CD4-positive, alpha-beta T cell treated with Interleukin-15 for 4 hours (primary cell): ENCODE measurements around the gene CST6.

Experiments used
- DNase-seq: peaks from one replicate; pipeline ENCODE4 v3.0.0-alpha.2; 2020; ENCODE audit warnings: low spot score

Gene CST6

GRCh38 chr11:66047541-66048365, 35.9 kb downstream of the CST6 start:
- DNase-seq, result no peak

DNA sequence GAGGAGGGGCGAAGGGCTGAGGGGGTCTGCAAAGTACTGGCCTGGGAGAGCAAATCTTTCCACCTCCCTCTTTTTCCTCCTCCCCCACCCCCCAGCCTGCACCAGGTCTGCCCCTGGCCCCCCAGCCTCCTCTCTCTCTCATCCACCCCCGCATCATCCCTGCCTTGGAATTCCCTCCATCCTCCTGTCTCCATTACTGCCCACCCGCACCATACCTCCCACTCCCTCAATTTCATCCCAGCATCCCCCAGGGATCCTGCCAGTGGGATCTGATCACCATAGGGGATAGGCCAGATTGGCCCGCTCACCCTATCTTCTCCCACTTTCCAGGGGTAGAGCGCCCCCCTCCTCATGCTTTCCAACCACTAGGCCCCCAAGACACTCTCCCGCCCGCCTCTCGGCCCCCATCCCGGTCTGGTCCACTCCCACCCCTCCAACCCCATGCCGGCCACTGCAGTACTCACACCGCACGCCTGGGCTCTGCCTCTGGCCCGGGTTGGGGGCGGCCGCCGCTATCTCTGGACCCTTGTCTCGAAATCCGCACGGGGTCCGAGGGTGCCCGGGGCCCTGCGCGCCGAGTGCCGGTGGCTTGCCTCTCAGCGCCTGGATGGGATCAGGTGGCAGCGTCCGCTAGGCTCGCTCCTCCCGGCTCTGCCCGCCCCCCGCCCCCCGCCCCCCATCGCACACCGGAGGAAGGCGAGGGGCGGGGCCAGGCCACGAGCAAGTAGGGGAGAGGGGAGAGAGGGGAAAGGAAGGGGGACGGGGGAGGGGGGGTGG, 36.9 kb downstream of the CST6 start, which contains the start of gene GAL3ST3:
TSS of gene GAL3ST3 (minus strand) at position 615 of the 777 bp plus-strand sequence. CDS start 3,746 bp downstream, outside the sequence.
- DNase-seq, result no peak

- DNase-seq, result no peak
Observed at GRCh38 chr11:66050581-66051231, 38.9 kb downstream of the CST6 start.

DNA sequence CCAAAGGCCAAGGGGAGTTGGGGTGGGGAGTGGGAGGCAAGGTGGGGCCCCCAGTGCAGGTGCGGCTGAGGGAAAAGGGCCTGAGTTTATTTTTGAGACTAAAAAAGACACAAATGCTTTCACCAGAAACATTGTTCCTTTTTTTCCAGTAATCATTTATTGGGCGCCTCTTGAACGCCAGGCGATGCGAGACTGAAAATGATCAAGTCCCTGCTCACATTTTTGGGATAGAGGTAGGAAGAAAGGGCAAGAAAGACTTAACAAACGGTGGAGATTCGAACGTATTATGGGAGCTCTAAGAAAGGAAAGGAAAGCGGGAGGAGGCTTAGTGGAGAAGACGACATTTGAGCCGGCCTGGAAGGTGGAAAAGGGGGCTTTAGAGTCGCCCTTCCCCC, 39.6 kb downstream of the CST6 start:
- DNase-seq, result no peak

DNA sequence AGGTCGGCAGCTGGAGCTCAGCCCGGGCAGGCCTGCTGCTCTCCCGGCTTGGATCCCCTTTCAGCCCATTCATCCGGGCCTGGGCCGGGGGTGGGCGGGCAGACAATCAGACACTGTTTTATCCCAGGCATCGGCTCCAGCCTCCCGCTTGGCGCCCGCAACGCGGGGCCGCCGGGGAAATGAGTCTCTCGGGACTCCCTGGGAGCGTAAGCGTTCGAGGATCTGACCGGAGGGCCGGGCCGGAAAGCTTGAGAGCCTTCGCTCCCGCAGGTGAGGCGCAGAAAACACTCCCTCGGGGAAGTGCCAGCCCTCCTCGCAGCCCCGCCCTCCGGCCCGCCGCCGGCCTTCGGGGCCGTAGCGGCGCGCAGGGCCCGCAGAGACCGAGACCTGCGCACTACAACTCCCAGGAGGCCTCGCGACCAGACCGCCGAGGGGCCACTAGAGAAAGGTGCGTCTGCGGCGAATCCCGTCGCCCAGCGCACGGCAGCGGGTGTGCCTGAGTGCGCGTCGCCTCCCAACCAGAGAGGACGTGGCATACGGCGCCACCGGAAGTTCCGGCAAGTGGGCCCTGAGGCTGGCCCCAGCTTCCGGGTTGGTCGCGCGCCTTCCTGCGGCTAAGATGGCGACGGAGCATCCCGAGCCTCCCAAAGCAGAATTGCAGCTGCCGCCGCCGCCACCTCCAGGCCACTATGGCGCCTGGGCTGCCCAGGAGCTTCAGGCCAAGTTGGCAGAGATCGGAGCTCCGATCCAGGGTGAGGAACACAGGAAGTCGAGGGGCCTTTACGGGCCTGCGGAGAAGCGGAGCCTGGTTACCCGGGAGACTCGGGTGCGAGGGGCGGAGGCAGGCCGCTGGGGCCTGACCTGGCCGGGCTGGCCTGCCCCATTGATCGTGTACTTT, 40.2 kb downstream of the CST6 start, which contains the start of gene SF3B2:
TSS of gene SF3B2 (plus strand) at position 599 of the 898 bp plus-strand sequence. CDS start at position 620, 21 bp downstream.
- peak; percentile 97 for DNase-seq

- no peak for DNase-seq
Observed at GRCh38 chr11:66052664-66052982, 40.8 kb downstream of the CST6 start.

DNA sequence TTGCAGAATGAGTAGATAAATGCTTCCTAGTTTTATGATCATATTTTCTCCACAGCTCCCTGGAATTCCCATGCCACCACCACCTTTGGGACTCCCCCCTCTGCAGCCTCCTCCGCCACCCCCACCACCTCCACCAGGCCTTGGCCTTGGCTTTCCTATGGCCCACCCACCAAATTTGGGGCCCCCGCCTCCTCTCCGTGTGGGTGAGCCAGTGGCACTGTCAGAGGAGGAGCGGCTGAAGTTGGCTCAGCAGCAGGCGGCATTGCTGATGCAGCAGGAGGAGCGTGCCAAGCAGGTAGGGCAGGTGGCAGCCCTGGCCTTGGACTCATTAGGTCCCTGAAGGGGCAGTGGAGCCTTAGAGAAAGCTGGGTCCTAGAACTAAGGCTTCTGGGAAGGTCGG, 43.2 kb downstream of the CST6 start:
- DNase-seq, result no peak

DNA sequence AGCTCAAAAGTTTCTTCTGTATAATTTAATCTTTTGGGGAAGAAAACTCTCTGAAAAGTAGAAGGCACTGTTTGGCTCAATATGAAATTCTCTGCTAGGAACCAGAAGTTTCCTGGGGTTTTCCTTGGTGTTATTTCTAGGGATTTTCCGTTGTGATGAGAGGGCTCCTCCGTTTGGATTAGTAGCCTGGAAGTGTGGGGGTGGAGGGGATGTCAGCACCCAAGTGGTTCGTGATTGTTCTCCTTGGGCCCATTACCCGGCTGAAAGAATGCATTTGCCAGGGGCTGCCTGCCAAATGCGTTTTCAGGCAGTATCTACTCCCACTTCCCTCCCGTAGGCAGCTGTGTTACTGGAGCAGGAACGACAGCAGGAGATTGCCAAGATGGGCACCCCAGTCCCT, 44.7 kb downstream of the CST6 start:
- DNase-seq, result no peak

DNA sequence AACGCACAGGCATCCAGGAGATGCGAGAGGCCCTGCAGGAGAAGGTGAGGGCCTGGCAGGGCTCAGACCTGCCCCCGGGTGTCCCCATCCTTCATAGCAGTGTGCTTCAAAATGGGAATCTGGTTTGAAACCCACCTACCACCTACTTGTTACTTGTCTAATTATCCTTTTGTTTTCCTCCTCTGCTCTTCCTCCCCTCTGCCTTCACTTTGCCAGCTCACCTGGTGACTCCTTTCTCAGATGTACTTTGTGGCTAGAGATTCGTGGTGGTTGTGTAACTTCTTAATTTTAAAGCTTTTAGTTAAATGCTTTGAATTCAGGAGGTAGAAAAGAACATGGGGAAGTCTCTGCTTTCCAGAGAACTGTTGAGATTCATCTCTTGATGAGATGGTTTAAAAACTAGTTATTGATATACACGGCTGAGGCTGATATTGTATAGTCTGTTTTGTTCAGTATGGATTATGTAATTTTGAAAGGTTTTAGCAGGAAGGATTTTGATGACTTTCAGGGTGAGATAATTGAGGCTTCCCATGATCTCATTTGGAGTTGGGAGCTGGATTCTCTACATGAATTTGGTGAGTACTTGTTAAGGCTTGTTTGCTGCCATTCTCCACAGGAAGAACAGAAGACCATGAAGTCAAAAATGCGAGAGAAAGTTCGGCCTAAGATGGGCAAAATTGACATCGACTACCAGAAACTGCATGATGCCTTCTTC, 48.3 kb downstream of the CST6 start:
- DNase-seq, result no peak

GRCh38 chr11:66061268-66061667, 49.5 kb downstream of the CST6 start:
- DNase-seq, result no peak

DNA sequence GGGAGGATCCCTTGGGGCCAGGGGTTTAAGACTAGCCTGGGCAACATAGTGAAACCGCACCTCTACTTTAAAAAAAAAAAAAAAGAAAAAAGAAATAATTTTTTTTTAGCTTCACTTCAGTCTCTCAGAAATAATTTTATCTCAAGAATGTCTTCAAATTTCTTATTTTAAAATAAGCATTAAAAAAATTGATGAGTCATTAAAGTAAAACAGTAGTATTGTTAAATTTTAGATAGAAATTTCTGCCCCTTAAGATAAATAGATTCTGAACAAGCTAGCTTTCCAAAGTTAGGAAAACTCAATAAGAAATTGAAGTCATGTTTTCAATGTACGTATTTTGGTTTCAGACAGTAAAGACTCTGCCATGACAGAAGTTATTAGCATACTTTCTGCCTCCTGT, 50.6 kb downstream of the CST6 start:
- DNase-seq, result no peak
